Measurements from ENCODE around the gene EXD3. TPM values are rescaled to one million over a fixed set of nuclear protein-coding genes. Genes with fewer than 3 reads are reported as not detected.

EXD3 gene
- total and polyA plus RNA-seq, 2 of the 13 experiments (the other 11 are each of a cell fraction or from before 2014, with no cell fraction given), result 2.7 to 4.8 TPM

DNA sequence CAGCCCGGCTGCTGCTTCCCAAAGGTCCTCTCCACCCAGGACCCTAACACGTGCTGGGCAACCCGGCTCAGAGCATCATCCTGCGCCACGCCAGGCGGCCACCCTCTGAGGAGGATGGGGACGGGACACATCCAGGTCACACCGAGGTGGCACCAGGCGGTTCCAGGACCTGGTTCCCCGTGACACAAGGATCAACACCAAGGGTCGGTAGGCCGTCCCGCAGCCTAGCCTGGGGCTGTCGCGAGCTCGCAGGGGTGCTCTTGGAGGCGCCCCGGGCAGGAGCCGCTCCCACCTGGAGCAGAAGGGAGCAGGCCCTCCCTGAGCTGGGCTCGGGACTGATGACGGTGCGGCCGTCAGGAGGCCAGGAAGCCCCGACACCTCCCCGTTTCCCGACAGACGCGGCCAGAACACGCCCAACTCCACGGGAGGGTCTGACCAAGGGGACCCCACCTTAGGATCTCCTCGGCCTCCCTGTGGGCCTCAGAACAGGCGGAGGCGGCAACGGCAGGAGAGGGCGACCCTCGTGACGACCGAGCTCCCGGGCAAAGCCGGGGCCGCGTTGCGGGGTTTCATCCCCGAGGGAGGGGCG is 6.3 kb downstream of the EXD3 start (continued):
- TF ChIP-seq AKNA (CRISPR knock-in tag; IDR thresholded peaks at IDR 0.05; ENCODE audit: borderline replicate concordance) (no peak), TAF15 (IDR thresholded peaks at IDR 0.05; ENCODE audit: low read depth, low read length, poor library complexity, severe bottlenecking) (no peak), NFYC (CRISPR knock-in tag; IDR thresholded peaks at IDR 0.05) (no peak)

DNA sequence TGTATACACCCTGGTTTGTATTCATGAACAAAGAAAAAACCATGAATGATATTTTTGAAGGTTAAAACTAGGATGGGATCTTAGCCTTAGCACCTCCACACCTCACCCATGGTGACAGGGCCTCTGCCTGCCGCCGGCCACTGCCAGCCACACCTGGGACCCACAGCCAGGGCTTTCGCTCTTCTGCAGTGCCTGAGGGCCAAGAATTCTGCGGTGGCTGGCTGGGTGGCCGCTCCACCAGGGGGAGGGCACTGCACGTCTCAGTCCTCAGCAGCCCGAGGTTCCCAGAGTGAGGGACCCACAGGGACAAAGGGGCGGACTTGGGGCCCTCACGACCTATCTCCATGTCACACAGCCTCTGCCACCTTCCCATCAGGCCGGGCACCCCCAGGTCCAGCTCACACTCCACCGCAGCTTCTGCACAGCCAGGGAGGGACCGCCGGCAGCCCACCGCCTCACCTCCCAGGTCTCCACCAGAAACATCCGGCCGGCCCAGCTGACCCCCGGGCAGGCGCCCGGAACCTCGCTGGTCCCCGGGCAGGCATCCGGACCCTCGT is 6.9 kb downstream of the EXD3 start:
- H3K4me2 ChIP-seq (ENCODE audit: low read depth, low read length), result no peak overlapping the region
- no peak for DNase-seq (ENCODE audit: low spot score)
- CTCF ChIA-PET (ENCODE audit: low intra/inter-chr PET ratio, low total read pairs), result no interaction called here

More for the DNA sequence above, 6.9 kb downstream of the EXD3 start:
- in situ Hi-C loops (cut with HindIII; ENCODE audit: extremely low pct_ligation_motif_present, low pct_unique_long_range_greater_than_20kb) (no loop called here), intact Hi-C loops (cut with micrococcal nuclease; ENCODE audit: unreplicated experiment) (no loop called here)
- no peaks in the 10 kb centered on the region for H3K9me3 ChIP-seq (ENCODE audit: low read length)
- no peak overlapping the region for H3K9ac ChIP-seq (ENCODE audit: insufficient read depth, low read depth, low read length)
- H4K20me1 ChIP-seq (ENCODE audit: insufficient read depth, low read length), result no peaks in the 10 kb centered on the region
- no peaks in the 10 kb centered on the region for H3K36me3 ChIP-seq (replicated peaks in 1 of 2; ENCODE audit: control insufficient read depth in 1 of 2, insufficient read depth in 2 of 2, low read length in 2 of 2)
- H3K4me1 ChIP-seq (ENCODE audit: insufficient read depth, low read length), result 0 out of 2 replicates have a peak, but pooled peaks cover 5% of the 10 kb centered on the region
- TF ChIP-seq, protein P1, sequence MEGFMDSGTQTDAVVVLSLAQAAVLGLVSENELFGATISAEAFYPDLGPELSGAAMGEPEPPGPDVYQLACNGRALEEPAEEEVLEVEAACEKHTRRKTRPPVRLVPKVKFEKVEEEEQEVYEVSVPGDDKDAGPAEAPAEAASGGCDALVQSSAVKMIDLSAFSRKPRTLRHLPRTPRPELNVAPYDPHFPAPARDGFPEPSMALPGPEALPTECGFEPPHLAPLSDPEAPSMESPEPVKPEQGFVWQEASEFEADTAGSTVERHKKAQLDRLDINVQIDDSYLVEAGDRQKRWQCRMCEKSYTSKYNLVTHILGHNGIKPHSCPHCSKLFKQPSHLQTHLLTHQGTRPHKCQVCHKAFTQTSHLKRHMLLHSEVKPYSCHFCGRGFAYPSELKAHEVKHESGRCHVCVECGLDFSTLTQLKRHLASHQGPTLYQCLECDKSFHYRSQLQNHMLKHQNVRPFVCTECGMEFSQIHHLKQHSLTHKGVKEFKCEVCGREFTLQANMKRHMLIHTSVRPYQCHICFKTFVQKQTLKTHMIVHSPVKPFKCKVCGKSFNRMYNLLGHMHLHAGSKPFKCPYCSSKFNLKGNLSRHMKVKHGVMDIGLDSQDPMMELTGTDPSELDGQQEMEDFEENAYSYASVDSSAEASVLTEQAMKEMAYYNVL (CRISPR knock-in tag; IDR thresholded peaks at IDR 0.05; ENCODE audit: borderline replicate concordance), result no peak
- TF ChIP-seq CSRNP1 (CRISPR knock-in tag; IDR thresholded peaks at IDR 0.05), result no peak
- no peak for TF ChIP-seq RFXANK (CRISPR knock-in tag; IDR thresholded peaks at IDR 0.05)
- TF ChIP-seq, protein P2, sequence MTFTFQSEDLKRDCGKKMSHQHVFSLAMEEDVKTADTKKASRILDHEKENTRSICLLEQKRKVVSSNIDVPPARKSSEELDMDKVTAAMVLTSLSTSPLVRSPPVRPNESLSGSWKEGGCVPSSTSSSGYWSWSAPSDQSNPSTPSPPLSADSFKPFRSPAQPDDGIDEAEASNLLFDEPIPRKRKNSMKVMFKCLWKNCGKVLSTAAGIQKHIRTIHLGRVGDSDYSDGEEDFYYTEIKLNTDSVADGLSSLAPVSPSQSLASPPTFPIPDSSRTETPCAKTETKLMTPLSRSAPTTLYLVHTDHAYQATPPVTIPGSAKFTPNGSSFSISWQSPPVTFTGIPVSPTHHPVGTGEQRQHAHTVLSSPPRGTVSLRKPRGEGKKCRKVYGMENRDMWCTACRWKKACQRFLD (CRISPR knock-in tag; IDR thresholded peaks at IDR 0.05; ENCODE audit: borderline replicate concordance), result no peak
- no peak for TF ChIP-seq CHD2 (IDR thresholded peaks at IDR 0.05; ENCODE audit: low read depth, low read length)
- no peak for TF ChIP-seq SMYD3 (CRISPR knock-in tag; IDR thresholded peaks at IDR 0.05)
- BruUV-seq (replicated peaks), result no TSS peak
- no peak for FAIRE-seq
- no peak overlapping the region for H3K4me3 ChIP-seq (replicated peaks in 1 of 3; ENCODE audit: insufficient read depth in 1 of 3, low read depth in 2 of 3, low read length in 3 of 3)
- no peak overlapping the region for H3K27ac ChIP-seq (ENCODE audit: extremely low read length, insufficient read depth, low read length)
- H3K79me2 ChIP-seq (ENCODE audit: insufficient read depth, low read length), result peaks cover 2% of the 10 kb centered on the region
- POLR2A ChIA-PET, result no interaction called here
- no peaks in the 10 kb centered on the region for H3K27me3 ChIP-seq (ENCODE audit: control insufficient read depth in 1 of 2, insufficient read depth in 2 of 2, low read length in 2 of 2)
- 99% methylated on average over 8 of the region's 23 CpGs for WGBS (ENCODE audit: low lambda C conversion rate)
- H2AFZ ChIP-seq (ENCODE audit: low read length), result no peak overlapping the region
- ATAC-seq, result no peak
